ENCODE data around the gene ARHGEF28.

The ARHGEF28 gene, protein sequence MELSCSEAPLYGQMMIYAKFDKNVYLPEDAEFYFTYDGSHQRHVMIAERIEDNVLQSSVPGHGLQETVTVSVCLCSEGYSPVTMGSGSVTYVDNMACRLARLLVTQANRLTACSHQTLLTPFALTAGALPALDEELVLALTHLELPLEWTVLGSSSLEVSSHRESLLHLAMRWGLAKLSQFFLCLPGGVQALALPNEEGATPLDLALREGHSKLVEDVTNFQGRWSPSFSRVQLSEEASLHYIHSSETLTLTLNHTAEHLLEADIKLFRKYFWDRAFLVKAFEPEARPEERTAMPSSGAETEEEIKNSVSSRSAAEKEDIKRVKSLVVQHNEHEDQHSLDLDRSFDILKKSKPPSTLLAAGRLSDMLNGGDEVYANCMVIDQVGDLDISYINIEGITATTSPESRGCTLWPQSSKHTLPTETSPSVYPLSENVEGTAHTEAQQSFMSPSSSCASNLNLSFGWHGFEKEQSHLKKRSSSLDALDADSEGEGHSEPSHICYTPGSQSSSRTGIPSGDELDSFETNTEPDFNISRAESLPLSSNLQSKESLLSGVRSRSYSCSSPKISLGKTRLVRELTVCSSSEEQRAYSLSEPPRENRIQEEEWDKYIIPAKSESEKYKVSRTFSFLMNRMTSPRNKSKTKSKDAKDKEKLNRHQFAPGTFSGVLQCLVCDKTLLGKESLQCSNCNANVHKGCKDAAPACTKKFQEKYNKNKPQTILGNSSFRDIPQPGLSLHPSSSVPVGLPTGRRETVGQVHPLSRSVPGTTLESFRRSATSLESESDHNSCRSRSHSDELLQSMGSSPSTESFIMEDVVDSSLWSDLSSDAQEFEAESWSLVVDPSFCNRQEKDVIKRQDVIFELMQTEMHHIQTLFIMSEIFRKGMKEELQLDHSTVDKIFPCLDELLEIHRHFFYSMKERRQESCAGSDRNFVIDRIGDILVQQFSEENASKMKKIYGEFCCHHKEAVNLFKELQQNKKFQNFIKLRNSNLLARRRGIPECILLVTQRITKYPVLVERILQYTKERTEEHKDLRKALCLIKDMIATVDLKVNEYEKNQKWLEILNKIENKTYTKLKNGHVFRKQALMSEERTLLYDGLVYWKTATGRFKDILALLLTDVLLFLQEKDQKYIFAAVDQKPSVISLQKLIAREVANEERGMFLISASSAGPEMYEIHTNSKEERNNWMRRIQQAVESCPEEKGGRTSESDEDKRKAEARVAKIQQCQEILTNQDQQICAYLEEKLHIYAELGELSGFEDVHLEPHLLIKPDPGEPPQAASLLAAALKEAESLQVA (N-terminal part only)

DNA sequence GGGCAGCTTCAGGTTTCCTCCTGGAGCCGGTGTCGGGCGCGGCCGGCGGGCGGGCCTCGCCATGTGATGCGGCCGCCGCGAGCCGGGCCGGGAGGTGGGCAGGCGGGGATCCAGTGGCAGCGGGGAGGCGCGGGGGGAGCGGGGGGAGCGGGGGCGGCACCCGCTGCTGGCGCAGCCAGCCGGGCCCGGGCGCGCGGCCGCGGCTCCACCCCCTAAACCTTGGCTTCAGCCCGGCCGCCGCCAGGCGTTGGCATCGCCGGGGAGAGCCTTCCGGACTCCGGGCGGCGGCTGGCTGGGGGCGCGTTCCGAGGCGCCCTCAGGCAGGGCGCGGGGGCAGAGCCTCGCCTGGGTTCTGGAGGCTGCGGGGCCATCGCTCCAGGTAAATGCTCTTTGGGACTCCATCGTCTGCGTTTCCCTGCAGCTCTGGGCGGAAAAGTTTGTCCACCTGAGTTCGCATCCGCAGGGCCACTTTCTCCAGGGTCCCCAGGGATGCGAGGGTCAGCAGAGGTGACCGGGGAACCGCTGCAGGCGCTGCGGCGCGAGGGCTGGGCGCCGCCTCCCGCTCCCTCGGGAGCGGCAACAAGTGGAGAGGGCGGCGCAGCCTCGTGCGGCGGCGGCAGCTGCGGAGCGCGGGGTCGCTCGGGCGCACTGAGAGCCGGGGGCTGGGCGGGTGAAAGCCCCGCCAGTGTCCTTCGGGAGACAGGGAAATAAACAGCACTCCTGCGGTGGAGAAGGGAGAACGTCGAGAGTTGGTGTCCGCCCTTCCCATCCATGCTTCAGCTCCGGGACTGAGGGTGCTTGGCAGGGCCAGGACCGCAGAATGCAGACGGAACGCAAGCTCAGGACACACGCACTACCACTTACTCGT is at the start of gene ARHGEF28:
Gene ARHGEF28 (plus strand): TSS at position 253 of the 868 bp plus-strand sequence. CDS start 58,656 bp downstream, outside the sequence.
- DNase-seq = peak; percentile 22

DNA sequence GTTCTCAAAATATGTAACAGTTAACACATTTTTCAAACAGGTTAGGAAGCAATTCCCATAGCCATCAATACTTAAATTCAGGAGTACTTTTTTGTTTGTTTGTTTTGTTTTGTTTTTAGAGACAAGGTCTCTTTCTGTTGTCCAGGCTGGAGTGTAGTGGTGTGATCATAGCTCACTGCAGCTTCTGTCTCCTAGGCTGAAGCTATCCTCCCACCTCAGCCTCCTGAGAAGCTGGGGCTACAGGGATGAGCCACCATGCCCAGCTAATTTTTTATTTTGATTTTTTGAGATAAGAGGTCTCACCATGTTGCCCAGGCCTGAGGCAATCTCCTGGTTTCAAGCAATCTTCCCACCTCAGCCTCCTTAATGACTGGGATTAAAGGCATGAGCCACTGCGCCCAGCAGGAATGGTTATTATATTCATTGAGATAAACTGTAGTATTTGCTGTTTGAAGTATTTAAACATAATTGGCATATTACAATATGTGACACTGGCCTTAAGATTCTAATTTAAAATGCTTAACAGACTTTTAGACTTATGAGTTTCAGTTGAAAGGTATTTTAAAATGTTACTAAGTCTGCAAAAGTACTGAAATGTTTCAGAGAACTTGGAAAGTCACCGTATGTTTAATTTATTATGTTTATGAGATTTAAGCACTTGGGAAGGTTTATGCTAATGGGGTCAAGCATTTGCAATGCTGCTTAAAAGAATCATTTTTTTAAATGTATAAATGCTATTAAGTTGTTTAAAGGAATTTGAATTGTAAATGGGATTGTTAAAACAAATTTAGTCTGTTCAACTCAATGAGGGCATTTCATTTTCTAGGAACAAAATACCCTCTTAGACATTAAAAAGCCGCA is 43.5 kb upstream of the ARHGEF28 start:
- no peak for DNase-seq

DNA sequence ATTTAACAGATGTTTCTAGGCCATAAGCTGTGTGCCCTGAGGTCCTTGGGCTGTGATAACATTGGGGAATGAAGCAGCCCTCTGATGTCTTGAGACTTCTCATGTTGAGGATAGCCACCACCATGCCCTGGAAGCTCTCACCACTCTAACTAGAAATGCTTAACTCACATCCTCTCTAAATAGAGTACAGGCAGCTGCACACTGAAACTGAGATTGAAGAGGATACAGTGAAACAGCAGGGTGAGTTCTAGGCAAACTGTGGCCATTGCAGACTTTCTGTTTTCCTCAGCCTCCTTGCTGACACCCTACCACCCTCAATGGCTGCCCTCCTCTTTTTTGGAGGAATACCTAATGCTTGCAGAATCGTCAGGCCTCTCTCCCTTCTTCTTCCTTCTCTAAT is 38.1 kb upstream of the ARHGEF28 start:
- DNase-seq = no peak

DNA sequence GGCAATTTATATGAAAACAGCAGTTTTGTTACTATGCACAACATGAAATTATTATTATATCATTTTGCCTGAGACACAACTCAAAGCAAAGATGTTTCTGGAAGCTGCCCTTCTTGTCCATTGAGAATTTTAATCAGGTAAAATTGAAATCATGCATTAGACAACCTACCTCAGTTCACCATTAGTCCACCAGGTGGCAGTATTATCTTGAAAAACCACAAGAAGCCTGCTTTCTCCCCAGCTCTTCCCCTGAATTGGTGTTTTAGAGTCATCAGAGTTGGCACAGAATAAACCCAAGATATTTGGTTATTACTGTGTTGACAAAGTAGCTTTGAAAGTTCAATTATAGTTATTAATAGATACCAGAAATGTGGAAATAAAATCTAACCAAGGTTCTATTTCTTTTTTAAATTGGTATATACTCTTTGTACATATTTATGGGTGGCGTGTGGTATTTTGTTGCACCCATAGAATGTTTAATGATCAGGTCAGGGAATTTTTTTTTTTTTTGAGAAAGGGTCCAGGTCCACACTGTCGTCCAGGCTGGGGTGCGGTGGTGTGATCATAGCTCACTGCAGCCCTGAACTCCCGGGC is 34.8 kb upstream of the ARHGEF28 start:
- peak; percentile 31 for DNase-seq

DNA sequence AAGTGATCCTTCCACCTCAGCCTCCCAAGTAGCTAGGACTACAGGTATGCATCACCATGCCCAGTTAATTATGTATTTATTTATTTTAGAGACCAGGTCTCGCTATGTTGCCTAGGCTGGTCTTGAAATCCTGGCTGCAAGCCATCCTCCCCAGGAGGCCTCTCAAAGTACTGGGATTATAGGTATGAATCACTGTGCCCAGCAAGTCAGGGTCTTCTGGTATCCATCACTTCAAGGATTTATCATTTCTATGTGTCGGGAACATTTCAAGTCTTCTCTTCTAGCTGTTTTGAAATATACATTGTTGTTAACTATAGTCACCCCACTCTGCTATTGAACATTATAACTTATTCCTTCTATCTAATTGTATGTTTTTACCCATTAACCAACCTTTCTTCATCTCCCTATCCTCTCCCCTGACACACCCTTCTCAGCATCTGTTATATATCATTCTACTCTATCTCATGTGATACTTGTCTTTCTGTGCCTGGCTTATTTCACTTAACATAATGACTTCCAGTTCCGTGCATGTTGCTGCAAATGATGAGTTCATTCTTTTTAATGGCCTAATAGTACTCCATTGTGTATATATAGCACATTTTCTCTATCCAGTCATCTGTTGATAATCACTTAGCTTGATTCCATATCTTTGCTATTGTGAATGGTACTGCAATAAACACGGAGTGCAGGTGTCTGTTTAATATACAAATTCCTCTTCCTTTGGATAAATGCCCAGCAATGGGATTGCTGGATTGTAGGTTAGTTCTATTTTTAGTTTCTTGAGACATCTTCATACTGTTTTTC is 34.1 kb upstream of the ARHGEF28 start:
- DNase-seq = peak; percentile 2

DNA sequence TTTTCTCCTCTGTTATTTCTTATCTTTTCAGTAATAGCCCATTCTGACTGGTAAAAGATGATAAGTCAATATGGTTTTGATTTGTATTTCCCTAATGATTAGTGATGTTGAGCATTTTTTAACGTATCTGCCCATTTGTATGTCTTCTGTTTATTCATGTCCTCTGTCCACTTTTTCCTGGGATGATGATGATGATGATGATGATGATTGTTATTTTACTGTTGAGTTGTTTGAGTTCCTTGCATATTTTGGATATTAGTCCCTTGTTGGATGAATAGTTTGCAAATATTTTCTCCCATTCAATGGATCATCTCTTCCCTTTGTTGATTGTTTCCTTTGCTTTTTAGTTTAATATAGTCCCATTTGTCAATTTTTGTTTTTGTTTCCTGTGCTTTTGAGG is 33.4 kb upstream of the ARHGEF28 start:
- no peak for DNase-seq

DNA sequence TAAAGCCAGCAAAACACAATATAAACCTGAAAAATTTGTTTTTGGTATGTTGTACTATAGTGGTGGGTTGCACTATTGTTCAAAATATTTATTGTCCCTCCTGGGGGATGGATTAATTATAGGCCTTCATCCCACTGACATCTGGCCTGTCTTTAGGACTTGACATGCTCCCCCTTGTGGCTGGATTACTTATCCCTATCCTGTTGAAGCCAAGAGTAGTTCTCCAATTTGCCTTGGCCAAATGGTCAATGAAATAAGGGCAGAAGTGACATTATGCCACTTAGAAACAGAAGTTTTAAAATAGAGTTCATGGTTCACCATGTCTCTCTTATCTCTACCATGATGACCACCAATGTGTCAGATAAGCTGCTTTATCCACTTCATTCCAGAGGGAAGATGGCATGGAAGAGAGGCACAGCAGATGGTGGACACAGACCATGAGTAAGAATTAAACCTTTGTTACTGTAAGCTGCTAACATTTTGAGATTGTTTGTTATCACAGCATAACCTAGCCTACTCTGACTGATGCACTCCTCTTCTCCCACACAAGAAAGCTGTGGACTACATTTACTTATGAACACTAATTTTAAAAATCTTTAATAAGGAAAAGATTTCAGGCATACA is 29.2 kb upstream of the ARHGEF28 start:
- peak; percentile 2 for DNase-seq

DNA sequence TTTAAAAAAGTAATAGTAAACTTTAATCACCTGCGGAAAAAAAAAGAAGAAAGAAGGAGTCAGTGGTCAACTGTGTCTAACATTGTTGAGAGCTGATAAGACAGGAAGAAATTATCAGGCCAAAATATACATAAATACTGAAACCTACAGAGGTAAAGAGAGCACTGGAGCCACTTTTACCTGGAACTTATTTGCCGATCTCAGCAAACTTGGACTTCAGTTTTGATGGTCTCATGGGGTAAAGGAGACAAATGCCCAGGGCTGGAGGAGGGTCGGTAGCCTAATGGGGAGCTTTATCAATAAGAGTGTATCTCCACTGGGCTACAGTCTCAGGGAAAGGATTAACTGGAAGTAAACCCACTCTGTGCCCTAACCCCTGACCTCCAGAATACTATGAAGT is 26.6 kb upstream of the ARHGEF28 start:
- no peak for DNase-seq

DNA sequence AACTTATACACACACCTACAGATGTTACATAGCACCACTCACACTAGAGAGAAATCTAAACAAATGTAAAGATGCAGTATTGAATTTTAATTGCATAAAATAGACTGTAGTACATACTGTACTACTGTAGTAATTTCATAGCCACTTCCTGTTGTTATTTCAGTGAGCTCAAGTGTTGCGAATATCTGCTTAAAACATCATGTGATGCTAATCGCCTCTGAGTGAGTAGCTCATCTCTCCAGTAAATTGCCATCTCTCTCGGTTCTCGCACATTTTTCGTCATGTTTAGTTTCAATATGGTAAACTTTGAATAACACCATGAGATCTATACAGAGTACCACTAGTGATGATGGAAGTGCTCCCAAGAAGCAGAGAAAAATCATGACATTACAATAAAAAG is 22.0 kb upstream of the ARHGEF28 start:
- no peak for DNase-seq

DNA sequence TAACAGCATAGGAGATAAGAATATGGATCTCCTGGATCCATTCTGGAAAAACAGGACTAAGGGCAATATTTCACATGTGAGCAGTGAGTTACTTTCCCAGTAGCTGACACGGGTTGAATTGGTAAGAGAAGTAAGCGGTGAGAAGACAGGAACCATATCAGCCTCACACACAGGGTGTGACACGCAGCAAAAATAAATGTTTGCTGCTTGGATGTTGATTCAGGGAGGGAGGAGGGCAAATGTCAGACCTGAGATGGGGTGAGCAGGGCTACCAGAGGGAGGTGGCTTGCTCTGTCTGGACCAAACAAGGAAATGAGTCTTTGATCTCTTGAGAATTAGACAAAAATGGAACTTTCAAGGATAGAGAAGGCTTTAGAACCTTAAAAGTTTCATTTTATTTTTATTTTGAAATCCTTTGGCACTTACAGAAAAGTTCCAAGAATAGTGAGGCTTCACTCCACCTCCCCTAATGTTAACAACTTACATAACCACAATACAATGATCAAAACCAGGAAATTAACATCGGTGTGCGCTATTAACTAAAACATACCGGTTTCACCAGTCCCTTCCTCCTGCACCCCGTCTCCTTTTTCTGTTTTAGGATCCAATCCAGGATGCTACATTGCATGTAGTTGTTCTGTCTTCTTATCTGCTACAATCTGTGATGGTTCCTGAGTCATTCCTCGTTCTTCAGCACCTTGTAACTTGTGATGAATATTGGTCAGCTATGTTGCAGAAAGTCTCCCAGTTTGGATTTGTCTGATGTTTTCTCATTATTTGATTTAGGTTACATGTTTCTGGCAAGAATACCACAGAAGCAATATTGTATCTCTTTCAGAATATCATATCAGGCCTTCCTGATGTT is 20.5 kb upstream of the ARHGEF28 start:
- no peak for DNase-seq

DNA sequence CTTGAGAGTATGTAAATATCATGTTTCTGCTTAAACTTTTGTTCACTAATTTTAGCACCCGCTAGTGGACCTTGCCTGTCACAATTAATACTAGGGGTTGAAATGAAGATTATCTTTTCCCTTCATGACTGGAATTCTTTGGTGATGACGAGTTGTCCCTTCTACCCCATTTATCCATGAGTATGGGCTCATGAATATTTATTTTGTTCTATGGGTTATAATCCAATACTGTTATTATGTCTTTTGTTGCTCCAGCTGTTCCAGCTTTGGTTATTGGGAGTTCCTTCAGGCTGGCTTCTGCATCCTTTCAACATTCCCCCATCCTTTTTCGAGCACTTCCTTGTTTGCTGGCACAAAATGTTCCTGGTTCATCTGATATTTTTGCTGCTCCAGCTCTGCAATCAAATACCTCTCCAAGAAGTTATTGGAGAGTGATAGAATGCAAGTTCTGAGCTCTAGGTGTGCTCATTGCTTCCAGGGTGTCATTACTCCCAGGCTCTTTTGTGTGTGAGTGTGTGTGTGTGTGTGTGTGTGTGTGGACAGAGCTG is 19.7 kb upstream of the ARHGEF28 start:
- no peak for DNase-seq

DNA sequence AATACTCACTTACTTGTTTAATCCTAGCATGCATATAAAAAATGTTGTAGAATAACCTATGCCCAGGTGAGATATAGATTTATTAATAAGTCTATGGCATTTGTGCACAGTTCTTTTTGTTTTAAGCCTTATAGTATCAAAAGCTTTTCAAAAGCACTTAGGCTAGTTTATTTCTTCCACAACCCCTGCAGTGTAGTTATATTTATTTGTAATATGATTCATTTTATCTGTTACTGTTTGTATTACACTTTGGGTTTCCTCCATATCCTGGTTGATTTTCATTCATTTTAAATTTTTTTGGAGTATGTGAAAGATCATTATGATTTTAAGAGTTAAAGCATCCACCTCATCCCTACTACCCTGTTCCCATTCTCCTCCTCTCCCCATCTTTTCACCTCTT is 18.8 kb upstream of the ARHGEF28 start:
- DNase-seq = no peak

DNA sequence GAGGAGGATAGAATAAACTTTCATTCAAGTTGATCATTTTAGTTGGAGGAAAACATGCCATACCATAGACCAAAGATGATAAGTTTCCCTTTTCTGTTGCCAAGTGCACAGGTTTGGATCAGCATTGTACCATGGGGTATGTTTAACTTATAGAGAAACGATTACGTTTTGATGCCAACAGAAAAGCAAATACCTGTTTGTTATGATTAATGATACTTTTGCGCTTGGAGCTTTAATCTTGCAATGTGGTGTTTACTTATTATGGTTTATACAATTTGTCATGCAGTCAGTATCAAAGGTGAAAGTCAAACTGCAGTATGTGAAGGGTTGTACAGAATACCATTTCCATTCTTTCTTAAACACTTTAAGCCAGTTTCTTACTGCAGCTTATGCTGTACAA is 13.2 kb upstream of the ARHGEF28 start:
- no peak for DNase-seq

DNA sequence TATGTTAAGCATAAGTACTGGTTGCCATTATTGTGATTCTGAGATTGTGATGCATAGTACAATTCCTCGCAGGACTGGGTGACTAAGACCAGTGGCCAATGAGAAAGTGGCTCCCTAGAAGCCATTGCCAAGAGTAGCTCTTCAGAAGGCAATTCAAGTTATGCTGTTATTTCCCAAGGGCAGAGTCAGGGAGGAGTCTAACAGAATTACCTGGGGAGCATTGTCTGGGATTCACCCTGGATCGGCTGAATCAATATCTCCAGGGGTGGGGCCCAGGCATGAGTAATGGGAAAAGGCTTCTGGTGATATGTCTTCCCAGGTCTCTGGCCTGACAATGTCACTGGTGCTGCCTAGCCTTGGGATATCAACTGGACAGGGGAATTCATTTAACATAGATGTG is 10.9 kb upstream of the ARHGEF28 start:
- DNase-seq = no peak

DNA sequence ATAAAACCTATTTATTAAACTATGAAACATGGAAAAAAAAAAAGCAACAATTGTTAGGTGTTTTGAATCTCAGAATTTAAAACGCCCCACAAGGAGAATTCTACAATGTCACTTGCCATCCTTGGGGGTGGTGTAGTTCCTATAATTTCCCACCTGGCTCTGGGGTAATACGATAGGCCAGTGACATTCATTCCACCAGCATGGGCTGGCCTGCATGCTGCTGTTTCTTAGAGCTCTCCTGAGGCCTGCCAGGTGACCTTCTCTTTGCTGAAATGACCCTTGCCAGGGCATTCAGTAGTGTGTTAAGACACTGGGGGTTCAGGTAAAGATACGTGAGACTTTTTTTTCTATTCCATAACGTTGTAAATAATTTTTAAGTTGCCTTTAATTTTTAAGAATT is 10.0 kb upstream of the ARHGEF28 start:
- DNase-seq = no peak

DNA sequence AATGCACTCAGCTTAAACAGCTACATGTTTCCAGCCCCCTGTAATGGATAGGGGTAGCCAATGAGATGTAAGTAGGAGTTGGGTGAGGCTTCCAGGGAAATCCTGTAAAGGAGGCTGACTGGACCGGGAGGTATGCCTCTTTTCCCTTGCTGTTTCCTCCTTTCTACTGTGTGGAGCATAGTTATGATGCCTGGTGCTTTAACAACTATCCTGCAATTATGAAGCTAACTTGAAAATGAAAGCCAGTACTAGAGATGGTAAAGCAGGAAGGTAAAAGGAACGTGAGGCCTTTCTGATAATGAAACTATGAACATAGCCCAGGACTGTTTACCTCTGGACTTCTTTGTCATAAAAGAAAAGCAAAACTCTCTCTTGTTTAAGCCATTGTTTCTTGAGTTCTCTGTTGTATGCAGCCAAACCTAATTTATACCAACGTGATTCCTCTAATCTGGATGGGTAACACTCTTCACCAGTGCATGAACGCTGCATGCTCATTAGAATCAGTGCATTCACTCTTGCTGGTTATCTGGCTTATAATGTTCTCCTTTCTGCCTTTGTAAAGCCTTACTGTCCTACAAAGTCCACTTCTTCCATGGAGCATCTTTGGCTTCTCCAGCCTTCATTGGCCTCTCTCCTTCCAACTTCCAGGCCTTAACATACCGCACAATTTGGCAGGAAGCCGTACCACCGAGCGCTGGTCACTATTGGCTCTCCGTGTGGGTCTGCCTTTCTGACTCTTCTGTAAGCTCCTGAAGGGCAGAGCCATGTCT is 8.3 kb upstream of the ARHGEF28 start:
- DNase-seq = no peak

Data from NCI-H526 treated with DMSO at 0.1 percent for 48 hours (cell line).